Measurements from ENCODE around the gene CDC42BPB. TPM values are rescaled to one million over a fixed set of nuclear protein-coding genes. Genes with fewer than 3 reads are reported as not detected.

Gene CDC42BPB
- total RNA-seq, 6 donors from 2014 or later, result 108 to 268 (median 124) TPM

DNA sequence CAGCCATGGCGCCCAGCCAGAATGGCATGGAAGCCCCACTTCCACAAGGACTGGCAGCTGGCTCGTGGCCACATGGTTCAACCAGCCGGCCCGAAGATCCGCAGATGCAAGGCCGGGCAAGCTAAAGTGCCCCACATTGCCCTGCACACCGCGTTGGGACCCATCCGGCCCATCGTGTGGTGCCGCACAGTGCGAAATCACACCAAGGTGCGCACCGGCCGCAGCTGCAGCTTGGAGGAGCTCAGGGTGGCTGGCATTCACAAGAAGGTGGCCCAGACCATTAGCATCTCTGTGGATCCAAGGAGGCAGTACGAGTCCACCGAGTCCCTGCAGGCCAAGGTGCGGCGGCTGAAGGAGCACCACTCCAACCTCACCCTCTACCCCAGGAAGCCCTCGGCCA, 15.9 kb downstream of the CDC42BPB start:
- Histone ChIP-seq H3K9me3 (no peaks in the 10 kb centered on the region), H3K36me3 (peaks cover 0 to 15% (median 2%) of the 10 kb centered on the region in 4 donors), H3K27me3 (no peaks in the 10 kb centered on the region), H3K4me3 (no peak overlapping the region), H3K27ac (no peak overlapping the region), H3K4me1 (peaks cover 15 to 28% (median 18%) of the 10 kb centered on the region in 4 donors)
- DNase-seq (peak in 1 of 2 donors; percentile 81), ATAC-seq (ENCODE audit: low FRiP score in 2 of 2) (no peak)
- WGBS, 2 donors, result 95% methylated on average over 16 to 20 of the region's 20 CpGs
- TF ChIP-seq, protein P1, sequence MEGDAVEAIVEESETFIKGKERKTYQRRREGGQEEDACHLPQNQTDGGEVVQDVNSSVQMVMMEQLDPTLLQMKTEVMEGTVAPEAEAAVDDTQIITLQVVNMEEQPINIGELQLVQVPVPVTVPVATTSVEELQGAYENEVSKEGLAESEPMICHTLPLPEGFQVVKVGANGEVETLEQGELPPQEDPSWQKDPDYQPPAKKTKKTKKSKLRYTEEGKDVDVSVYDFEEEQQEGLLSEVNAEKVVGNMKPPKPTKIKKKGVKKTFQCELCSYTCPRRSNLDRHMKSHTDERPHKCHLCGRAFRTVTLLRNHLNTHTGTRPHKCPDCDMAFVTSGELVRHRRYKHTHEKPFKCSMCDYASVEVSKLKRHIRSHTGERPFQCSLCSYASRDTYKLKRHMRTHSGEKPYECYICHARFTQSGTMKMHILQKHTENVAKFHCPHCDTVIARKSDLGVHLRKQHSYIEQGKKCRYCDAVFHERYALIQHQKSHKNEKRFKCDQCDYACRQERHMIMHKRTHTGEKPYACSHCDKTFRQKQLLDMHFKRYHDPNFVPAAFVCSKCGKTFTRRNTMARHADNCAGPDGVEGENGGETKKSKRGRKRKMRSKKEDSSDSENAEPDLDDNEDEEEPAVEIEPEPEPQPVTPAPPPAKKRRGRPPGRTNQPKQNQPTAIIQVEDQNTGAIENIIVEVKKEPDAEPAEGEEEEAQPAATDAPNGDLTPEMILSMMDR (IDR thresholded peaks at IDR 0.05), result no peak
- TF ChIP-seq POLR2A (IDR thresholded peaks at IDR 0.05) (no peak), EP300 (IDR thresholded peaks at IDR 0.05) (no peak), POLR2AphosphoS5 (IDR thresholded peaks at IDR 0.05) (no peak)

DNA sequence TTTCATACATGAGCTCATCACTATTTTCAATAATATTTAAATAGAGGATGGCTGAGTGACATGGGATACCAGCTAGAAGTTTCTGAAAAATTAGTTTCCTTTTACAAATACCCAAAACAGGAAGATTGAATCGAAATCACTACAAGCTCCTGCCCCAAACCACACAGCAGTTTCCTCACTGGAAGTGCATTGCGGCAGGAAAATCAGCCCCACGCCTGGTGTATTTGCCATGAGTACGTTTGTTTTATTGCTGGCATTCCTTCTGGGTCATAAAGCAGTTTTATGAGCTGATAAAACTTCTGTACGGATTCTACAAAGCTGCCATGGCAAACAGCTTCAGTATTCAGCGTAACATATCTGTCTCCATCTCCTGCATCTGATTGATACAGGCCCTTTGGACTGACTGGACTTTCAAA, 23.7 kb downstream of the CDC42BPB start:
- DNase-seq, result no peak
- ATAC-seq (ENCODE audit: low FRiP score in 2 of 2), result no peak
- H3K9me3 ChIP-seq, result no peaks in the 10 kb centered on the region
- H3K36me3 ChIP-seq, result no peaks in the 10 kb centered on the region
- H3K4me3 ChIP-seq, result no peak overlapping the region
- no peak for TF ChIP-seq POLR2A (IDR thresholded peaks at IDR 0.05)
- no peak for TF ChIP-seq EP300 (IDR thresholded peaks at IDR 0.05)
- TF ChIP-seq POLR2AphosphoS5 (IDR thresholded peaks at IDR 0.05), result no peak
- TF ChIP-seq, protein P1 (IDR thresholded peaks at IDR 0.05), result no peak
- 48 to 61% methylated on average over 6 of the region's 6 CpGs for WGBS, 2 donors
- H3K27me3 ChIP-seq, result no peaks in the 10 kb centered on the region
- H3K4me1 ChIP-seq, result peaks cover 6 to 20% (median 12%) of the 10 kb centered on the region in 4 donors
- H3K27ac ChIP-seq, result no peak overlapping the region

DNA sequence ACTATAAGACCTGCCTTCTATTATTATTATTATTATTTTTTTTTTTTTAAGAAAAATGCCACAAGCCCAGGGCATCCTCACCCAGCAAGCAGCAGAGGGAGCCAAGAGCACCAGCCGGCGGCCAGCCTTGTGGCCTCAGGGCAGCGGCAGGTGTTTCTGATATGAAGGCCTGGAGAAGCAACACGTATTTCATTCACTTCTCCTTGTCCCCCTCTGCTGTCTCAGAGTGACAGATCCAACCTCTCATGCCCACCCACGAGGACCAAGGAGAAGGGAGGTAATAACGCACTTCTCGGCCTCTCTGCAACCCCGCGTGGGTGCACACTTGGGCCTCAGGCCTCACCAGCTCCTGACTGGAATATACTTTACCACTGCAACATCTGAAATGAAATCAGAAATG, 25.4 kb downstream of the CDC42BPB start:
- no peaks in the 10 kb centered on the region for H3K9me3 ChIP-seq
- 83 to 85% methylated on average over 9 of the region's 9 CpGs for WGBS, 2 donors
- H3K4me1 ChIP-seq, result peaks cover 6 to 27% (median 16%) of the 10 kb centered on the region in 4 donors
- TF ChIP-seq, protein P1 (IDR thresholded peaks at IDR 0.05), result no peak
- TF ChIP-seq EP300 (IDR thresholded peaks at IDR 0.05), result no peak
- TF ChIP-seq POLR2AphosphoS5 (IDR thresholded peaks at IDR 0.05), result no peak
- TF ChIP-seq POLR2A (IDR thresholded peaks at IDR 0.05), result no peak
- H3K27ac ChIP-seq, result no peak overlapping the region
- H3K4me3 ChIP-seq, result no peak overlapping the region
- ATAC-seq (ENCODE audit: low FRiP score in 2 of 2) (no peak), DNase-seq (peak in 1 of 2 donors; percentile 59)
- no peaks in the 10 kb centered on the region for H3K36me3 ChIP-seq
- H3K27me3 ChIP-seq, result no peaks in the 10 kb centered on the region

- H3K27me3 ChIP-seq, result no peaks in the 10 kb centered on the region
- TF ChIP-seq EP300 (IDR thresholded peaks at IDR 0.05), result no peak
- TF ChIP-seq, protein P1 (IDR thresholded peaks at IDR 0.05), result no peak
- no peak for TF ChIP-seq POLR2AphosphoS5 (IDR thresholded peaks at IDR 0.05)
- TF ChIP-seq POLR2A (IDR thresholded peaks at IDR 0.05), result no peak
- H3K9me3 ChIP-seq, result no peaks in the 10 kb centered on the region
- H3K4me3 ChIP-seq, result no peak overlapping the region
- ATAC-seq (ENCODE audit: low FRiP score in 2 of 2) (no peak), DNase-seq (no peak)
- 75 to 76% methylated on average over 6 of the region's 6 CpGs for WGBS, 2 donors
- no peaks in the 10 kb centered on the region for H3K36me3 ChIP-seq
- peaks cover 6 to 27% (median 16%) of the 10 kb centered on the region in 4 donors for H3K4me1 ChIP-seq
- H3K27ac ChIP-seq, result no peak overlapping the region
These were observed 25.8 kb downstream of the CDC42BPB start for GRCh38 chr14:103031566-103031911.

Data from upper lobe of left lung (tissue), 6 donors.